Measurements from ENCODE around the gene PTS.

DNA sequence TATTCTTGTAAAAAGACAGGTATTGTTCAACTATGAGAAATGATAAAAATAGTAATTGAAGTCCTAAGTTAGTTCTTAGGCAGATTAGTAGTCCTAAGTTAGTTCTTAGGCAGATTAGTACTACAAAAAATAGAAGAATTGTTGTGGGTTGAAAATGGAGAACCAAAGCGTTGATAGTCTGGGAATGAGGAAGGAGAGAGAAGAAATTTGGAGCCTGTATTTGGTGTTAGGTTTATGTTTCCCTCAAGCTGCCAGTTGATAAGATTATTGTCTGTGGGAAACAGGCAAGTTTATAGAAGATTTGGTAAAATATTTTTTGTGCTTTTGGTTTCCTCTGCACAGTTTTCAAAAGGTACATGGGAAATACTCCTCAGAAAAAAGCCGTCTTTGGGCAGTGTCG is 47.3 kb upstream of the PTS start:
- TF ChIP-seq ZNF274 (IDR thresholded peaks at IDR 0.05; ENCODE audit: low read depth, low read length) (no peak), YY1 (IDR thresholded peaks at IDR 0.05; ENCODE audit: insufficient read depth, insufficient read length) (no peak), SUZ12 (IDR thresholded peaks at IDR 0.05; ENCODE audit: extremely low read depth, insufficient read depth, insufficient read length) (no peak)
